ENCODE data around the gene ITGB1BP1.

DNA sequence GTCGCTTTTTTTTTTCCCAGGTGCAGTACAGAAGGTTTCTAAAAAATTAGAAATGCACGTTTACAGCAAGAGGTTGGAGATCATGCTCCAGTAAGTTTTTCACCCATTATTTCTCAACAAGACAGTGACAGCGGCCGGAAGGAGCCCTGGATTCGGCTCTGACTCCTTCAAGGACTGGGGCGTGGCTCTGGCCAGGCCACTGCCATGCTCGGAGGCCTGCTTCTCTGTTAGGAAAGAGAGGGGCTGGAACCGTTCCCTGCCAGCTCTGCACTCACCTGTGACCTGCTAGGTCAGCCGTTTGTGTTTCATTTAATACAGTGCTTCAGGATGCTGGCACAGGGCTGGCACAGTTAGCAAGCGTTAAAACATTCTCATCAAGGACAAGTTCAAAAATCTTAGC lies 44.4 kb upstream of the ITGB1BP1 start:
- TF ChIP-seq CTCF (IDR thresholded peaks at IDR 0.05 in 8 of 11, conservative IDR thresholded peaks at IDR 0.05 in 3 of 11) (no peak), POLR2A (IDR thresholded peaks at IDR 0.05) (no peak), POLR2AphosphoS5 (IDR thresholded peaks at IDR 0.05) (no peak)

Measured in spleen (tissue), 7 donors.